LoVo (cell line): ENCODE data around the gene ARHGEF28.

Source experiments
- DNase-seq: peaks from one replicate; pipeline ENCODE4 v3.0.0-alpha.2; 2016; ENCODE audit warnings: low spot score

ARHGEF28 gene

GRCh38 chr5:73654171-73654811, 28.3 kb downstream of the ARHGEF28 start:
- DNase-seq: peak; percentile 25

- DNase-seq: no peak
These were observed 28.9 kb downstream of the ARHGEF28 start for GRCh38 chr5:73654819-73655318.

- DNase-seq: no peak
These were observed 29.6 kb downstream of the ARHGEF28 start for GRCh38 chr5:73655521-73656160.

- DNase-seq: no peak
These were observed 35.8 kb downstream of the ARHGEF28 start for GRCh38 chr5:73661753-73662152.

DNA sequence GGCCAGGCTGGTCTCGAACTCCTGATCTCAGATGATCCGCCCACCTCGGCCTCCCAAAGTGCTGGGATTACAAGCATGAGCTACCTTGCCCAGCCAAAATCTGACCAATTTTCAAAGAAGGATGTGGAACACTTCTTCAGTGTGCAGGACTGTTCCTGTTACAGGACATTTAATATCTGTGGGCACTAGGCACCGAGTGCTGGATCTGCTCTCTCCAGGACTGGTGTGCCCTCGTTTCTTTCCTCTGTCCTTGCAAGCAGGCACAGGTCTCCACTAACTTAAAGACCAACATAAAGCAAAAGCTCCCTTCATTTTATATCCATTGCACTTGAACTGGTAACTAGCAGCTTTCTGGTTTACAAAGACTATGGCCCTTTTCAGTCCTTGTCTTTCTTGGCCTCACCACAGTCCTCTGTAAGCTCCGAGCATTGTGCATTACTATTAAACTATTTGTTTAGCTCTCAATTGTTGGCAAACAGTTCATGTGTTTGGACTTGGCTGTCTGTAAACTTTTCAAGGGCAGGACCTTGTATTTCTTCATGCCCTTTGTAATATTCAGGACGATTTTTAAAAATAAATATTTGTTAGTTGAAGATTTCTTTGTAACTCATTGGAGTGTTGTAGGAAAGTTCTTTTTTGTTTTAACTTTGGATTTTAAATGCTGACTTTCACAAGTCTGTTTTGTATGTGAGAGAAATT, 37.3 kb downstream of the ARHGEF28 start:
- DNase-seq: no peak

DNA sequence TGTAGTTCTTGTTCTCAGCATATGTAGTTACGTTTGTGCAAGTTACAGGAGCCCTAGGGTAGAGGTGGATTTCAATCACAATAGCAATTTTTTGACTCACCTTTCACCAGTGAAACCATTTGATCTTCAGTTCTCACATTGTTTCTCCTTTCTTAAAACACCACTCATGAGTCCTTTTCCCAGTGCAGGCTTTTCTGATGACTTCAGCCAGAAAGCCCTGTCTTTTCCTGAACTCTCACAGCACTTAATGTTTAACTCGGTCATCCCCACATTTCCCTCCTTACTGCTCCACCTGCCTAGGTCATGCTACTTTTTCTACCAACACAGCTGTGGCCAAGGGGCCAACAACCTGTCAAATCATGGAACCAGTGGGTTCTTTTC, 37.9 kb downstream of the ARHGEF28 start:
- no peak for DNase-seq

DNA sequence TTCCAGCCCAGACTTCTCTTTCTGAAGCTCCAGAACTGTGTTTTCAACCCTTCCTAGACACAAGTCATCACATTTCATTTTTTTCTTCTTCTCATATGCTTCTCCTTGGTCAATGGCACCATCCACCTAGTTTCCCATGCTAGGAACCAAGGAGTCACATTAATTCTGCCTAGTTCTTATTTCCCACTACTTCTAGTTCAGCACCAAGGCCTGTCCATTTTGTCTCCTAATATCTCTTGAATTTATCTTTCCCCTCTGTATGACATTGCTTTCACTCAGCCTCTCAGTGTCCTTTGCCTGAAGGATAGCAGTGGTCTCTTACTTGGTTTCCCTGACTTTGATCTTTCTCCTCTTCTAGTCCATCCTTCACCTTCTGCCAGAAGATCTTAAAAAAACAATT, 38.8 kb downstream of the ARHGEF28 start:
- no peak for DNase-seq

DNA sequence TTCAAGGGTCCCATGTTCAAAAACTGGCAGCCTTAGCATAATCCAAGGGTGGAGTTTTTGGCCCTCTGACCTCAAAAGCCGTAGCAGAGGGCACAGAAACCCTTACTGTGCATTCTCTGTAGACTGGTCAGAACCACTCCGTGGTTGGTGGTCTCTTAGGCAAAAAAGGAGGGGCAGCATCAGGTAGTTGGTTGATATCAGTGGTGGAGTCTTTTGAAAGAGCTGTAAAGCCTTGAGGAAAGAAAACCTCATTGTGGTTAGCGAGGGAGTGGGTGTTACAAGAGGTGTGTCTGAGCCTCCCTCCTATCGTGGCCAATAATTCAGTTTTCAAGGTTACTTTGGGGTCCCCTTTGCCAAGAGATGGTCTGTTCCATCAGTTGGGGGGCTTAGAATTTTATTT, 40.9 kb downstream of the ARHGEF28 start:
- DNase-seq: no peak

DNA sequence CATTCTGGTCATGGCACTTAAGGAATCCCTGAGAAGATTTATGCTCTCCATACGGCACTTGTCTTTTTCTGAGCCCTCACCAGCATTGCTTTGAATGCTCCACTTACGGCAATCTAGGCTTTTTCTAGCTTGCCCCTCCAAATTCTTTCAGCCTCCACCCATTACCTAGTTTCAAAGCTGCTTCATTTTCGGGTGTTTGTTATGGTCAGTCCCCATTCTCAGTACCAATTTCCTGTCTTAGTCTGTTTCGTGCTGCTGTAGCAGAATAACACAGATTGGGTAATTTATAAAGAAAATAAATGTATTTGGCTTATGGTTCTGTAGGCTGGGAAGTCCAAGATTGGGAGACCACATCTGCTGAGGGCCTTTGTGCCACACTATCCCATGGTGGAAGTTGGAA, 42.0 kb downstream of the ARHGEF28 start:
- DNase-seq: no peak

GRCh38 chr5:73668486-73669111, 42.6 kb downstream of the ARHGEF28 start:
- no peak for DNase-seq

DNA sequence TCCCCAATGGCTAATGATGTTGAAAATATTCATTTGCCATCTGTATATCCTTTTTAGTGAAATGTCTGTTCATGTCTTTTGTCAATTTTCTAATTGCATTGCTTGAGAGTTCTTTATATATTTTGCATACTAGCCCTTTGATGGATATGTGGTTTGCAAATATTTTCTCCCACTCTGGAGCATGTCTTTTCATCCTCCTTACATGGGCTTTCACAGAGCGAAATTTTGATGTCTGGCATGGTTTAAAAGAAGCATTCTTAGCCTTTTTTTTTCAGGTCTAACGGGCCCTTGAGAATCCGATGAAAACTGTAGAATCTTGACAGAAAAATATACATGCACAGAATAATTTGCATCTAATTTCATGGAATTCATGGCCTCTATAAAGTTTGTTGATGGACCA, 44.7 kb downstream of the ARHGEF28 start:
- no peak for DNase-seq

- no peak for DNase-seq
These were observed 46.1 kb downstream of the ARHGEF28 start for GRCh38 chr5:73672132-73672531.

DNA sequence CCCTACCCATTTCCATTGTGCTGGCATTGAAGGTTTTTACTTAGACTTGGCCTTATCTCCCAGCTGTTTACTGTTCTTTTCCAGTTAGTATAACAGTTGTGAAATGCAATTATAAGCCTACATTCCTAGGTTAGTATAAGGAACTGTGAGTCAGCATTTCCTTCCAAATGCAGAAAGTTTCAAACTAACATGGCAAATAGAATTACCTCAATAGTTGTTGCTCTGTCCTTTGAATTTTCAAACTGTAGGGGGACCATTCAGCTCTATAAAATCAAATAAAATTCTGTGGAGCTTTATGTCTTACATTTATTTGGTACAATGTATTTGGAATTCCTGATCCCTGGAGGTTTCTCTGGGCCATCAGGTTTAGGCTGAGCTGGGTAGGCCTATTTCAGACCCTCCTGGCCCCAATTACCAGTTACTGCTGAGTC, 47.2 kb downstream of the ARHGEF28 start:
- no peak for DNase-seq

DNA sequence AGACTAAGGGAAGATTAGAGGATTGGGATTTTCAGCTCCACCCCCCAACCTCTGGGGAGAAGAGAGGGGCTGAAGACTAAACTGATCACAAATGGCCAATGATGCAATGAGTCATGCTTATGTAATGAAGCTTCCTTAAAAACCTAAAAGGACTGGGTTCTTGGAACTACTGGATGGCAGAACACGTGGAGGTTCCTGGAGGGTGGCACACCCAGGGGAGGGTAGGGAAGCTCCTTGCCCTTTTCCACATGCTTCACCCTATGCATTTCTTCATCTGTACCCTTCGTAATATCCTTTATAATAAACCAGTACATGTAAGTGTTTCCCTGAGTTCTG, 48.6 kb downstream of the ARHGEF28 start:
- no peak for DNase-seq

DNA sequence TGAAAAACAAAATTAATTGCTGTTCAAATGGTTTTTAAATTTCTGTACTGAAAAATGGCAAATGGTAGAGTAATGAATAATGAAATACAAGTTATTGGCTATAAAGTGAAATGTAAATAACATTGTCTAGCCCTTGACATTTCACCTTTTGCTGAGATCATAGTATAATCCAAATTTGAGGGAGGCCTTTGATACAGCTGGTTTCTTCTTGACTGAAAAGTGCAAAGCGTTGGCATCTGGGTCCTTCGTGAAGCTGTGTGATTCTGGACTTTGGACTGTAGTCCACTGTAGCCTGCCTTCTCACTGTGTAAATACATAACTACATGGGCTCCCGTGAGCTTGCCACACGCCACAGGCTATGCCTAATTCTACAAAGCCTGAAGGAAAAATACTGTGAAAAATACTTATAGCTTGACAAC, 52.3 kb downstream of the ARHGEF28 start:
- DNase-seq: peak; percentile 80

DNA sequence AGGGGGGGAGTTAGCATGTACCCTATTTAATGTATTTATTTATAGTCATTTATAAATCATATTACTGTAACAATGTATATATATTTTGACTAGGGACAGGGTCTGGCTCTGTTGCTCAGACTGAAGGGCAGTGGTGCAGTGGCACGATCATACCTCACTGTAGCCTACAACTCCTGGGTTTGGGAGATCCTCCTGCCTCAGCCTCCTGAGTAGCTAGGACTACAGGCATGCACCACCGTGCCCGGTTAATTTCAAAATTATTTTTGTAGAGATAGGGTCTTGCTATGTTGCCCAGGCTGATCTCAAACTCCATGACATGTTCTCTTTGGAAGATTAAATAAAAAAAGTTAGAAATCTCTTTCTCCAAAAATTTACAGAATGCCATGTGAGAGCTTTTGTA, 52.8 kb downstream of the ARHGEF28 start:
- no peak for DNase-seq

GRCh38 chr5:73682176-73682575, 56.2 kb downstream of the ARHGEF28 start:
- no peak for DNase-seq

GRCh38 chr5:73684691-73685090, 58.7 kb downstream of the ARHGEF28 start:
- DNase-seq: no peak

GRCh38 chr5:73686912-73687311, 60.9 kb downstream of the ARHGEF28 start:
- DNase-seq: no peak

- DNase-seq: no peak
These were observed 61.4 kb downstream of the ARHGEF28 start for GRCh38 chr5:73687357-73687756.

DNA sequence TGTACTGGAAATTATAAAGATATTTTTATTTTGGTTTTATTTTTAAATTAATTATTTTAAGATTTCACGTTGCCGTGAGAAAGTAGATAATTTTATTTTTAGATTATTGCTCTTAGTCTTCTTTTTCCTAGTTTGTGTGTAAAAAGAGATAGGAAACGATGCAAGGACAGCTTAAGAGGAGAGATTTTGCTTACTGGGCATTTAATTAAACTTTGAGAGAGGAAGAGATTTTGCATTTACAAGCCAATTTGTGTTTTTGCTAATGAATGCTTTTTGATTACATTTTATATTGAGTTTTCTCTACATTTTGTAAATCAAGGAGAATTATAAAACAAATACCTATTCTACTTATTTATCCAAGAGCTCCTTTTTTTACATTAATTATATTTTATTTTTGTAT, 64.0 kb downstream of the ARHGEF28 start:
- DNase-seq: no peak

GRCh38 chr5:73691302-73692080, 65.5 kb downstream of the ARHGEF28 start:
- DNase-seq: no peak
